HTERT RPE-1 (cell line): ENCODE data around the gene RPL23.

ENCODE experiments used
- in situ Hi-C: fragments of 300-500 bp; cut with MboI; formaldehyde crosslinking; loops from 4 replicates; pipeline ENCODE4 v1.14.3; 2020; ENCODE audit warnings: low sequenced_read_pairs

The RPL23 gene

GRCh38 chr17:38885044-38885727 lies 31.7 kb upstream of the RPL23 start:
- in situ Hi-C loops: no loop called here

DNA sequence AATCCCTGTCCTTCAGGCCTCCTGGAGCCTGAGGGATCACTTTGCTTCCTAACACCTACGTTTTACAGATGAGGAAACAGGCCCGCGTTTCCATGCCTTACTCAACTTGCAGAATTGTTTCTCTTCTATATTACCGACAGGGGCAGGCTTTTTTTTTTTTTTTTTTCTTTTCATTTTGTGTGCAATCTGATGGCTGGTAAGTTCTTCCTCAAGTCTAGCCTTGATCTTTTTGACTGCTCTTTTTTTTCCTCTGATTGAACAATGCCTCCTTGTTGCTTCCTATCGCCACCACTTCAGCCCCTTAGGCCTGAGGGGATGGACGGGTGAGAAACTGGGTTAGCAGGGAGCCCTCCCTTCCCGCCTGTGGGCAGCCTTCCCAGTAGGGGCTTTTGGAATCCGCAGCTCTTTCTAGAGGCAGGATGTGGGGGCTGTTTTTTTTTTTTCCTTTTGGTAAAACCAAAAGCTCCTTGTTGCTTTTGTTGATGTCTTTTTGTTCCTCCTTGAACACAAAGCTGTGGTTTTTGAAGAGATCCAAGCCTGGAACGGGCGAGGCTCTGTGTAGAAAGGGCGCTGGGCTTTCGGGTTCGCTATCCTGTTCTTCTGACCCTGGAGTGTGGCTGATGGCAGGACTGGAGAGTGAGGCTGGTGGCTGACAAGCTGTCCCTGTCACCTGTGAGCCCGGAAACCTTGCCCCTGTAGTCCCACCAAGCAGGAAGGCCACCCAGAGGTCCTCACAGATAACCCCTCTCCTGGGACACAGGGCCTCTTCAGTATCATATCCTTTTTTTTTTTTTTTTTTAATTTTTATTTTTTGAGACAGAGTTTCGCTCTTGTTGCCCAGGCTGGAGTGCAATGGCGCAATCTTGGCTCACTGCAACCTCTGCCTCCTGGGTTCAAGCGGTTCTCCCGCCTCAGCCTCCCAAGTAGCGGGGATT lies 30.3 kb upstream of the RPL23 start:
- in situ Hi-C loops: no loop called here

GRCh38 chr17:38882870-38883269 lies 29.3 kb upstream of the RPL23 start:
- in situ Hi-C loops: no loop called here

DNA sequence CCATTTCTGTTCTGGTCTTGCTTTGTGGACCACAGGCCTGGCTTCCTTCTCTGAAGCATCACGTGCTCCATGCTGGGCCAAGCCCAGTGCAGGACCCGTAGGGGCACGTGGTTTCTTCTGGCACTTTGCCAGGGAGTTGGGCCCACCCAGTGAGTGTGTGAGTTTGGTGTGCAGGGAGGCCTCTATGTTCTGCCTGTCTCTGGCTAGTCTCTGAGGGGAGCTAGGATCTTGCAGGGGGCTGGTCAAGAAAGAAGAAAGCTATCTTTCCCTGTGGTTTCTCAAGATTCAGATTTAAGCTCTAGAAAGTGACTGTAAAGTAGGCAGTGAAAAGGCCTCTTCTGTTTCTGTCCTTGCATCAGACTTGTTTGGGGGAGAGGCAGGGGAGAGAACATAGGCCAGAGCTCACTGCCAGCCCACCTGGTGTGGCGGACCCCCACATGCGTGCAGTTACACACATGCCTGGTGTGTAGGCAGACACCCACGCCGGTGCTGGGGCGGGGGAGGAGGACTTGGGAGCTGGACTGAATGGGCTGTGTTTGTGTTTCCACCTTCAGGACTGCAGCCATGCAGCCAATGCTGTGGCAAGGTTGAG lies 28.2 kb upstream of the RPL23 start:
- in situ Hi-C loops: no loop called here

- in situ Hi-C loops: no loop called here
Measured at GRCh38 chr17:38879878-38880665, 26.6 kb upstream of the RPL23 start.

DNA sequence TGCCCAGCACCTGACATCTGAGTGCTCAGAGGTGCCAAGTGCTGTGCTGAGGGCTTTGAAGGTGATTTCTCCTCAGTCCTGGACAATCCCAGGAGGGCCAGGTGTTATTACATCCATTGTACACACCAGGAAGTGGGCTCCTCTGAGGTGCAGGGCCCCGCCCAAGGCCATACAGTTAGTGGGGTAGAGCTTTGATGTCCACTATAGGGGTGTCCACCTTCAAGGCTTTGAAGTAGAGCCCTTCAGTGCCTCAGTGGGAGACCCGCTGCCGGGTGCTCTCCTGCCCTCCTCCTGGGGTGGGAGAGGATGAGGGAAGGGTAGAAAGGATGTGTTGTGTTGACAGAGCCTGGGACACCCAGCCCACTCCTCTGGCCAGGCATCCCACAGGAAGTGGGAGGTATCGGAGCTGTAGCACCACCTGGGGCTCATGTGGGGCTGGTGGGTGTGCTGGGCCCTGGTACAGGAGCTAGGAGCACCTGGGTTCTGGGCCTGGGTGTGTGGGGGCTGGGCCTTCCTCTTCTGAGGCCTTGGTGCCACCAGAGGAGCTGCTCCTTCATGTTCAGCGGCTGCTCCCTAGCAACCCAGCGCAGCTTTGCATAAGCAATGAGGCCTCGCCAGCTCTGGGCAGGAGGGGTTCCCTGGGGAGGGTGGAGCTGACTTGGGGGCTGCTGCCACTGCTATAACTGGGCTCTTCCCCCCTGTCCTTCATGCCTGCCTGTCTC lies 23.8 kb upstream of the RPL23 start:
- in situ Hi-C loops: no loop called here

GRCh38 chr17:38875477-38876075 lies 22.1 kb upstream of the RPL23 start:
- in situ Hi-C loops: no loop called here

DNA sequence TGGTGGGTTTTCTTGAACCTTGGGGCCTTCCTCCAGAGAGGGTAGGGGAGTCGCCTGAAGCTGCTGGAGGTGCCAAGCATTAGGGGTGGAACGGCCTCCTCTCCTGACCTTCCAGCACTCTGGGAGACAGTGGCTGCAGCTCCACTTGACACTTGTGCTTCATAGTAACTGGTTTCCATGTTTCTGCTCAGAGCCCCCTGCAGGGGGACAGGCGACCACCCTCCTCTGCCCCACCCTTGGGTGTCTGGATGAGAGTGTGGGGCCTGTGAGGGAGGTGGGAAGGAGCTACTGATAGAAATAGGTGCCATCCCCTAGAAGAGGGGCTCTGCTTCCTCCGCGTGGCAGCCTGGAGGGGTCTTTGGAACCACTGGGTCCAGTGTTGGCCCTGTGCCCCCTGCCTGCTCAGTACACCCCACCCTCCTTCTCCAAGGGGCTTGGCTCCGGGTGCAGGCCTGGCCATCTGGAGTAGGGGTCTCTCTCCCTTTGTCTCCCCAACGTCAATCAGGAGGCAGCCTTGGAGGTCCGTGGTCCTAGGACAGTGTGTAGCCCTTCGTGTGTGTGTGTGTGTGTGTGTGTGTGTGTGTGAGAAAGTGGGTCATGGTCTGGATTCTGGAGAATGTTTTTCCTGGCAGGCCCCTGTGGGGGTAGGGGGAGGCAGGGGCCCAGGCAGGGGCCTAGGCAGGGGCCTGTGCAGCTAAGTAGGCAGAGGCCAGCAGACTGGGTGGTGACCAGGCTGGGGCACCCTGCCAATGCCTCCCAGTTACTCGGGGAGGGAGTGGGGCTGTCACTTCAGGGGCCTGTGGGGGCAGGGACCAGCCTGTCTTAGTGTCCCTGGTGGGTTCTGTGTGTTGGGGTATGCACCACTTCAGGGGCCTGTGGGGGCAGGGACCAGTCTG lies 21.2 kb upstream of the RPL23 start:
- in situ Hi-C loops: no loop called here

DNA sequence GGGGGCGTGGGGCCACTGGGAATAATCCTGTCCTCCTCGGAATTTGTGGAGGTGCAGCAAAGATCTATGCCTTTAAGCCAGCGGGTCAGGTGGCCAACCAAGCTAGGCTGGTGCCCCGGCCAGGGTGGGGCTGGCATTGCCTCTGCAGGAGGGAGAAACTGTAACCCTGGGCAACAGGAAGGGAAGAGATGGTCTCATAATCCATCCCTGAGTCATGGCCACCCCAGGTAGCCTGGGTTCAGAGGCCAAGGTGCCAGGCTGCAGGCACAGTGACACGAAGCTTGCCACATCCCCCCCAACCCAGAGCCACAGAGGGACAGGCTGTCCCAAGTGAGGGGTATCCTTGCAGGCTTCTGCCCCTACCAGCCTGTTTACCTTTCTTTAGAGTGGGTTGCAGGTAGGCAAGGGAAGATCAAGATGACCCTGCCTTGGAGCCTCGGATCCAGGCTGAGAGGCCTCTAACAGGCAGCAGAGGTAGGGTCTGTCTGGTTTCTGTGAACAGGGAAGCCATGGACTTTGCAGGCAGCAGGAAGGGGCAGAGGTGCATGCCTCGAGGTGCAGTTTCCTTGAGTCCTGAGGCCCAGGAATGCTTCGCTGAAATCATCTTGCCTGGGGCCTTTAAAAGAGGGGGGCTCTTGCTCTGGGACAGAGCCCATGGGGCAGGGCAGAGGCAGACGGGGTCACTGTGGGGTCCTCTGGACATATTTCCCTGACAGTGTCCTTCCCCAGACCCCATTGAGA lies 20.3 kb upstream of the RPL23 start:
- in situ Hi-C loops: no loop called here

DNA sequence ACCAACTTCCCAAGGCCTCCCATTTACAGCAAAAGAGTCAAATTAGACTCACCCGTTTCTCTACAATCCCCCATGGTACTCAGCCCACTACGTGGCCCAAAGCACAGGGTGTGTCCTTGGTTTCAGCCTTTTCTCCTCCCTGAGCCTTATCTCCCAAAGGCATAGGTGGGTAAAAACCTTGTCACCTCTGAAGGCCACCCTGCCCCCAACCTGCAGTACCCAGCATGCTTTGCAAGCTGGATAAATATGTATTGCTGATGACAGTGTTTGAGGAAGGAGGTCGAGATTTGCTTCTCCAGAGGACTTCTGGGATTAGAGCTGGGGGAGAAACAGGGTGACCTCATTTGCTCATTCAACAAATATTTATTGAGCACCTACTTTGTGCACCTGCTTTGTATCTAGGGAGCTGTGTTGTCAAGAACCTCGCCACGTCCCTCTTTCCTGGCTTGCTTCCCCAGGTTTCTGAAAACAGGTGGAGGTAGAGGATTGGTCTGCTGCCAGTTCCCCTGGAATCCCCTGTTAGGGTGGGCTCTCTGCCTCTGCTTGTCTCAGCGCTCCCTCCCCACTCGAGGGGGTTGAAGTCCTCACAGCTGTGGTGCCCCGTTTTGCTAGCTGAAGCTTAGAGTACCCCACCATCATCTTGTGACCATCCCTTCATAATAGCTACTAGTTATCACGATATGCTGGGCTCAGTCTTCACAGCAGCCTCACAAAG lies 19.3 kb upstream of the RPL23 start:
- in situ Hi-C loops: no loop called here

DNA sequence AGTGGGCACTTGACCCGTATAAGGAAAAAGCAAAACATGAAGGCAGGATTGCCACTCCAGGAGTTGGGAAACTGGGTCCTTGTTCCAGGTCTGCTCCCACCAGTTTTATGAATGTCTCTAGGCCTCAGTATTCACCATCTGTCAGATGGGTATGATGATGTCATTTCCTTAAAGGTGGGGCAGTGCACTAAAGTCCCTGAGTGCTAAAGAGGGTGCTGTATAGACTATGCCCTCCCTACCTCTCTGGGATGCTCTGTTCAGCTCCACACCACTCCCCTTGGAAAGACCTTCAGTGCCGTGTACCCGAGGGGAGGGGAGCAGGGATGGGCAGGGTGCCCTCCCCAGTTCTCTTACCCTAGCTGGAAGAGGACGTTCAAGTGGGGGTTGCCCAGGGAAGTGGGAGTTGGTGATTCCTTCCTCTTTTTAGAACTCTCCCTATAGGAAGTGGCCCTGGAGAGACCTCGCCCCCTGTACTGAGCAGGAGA lies 18.5 kb upstream of the RPL23 start:
- in situ Hi-C loops: no loop called here

DNA sequence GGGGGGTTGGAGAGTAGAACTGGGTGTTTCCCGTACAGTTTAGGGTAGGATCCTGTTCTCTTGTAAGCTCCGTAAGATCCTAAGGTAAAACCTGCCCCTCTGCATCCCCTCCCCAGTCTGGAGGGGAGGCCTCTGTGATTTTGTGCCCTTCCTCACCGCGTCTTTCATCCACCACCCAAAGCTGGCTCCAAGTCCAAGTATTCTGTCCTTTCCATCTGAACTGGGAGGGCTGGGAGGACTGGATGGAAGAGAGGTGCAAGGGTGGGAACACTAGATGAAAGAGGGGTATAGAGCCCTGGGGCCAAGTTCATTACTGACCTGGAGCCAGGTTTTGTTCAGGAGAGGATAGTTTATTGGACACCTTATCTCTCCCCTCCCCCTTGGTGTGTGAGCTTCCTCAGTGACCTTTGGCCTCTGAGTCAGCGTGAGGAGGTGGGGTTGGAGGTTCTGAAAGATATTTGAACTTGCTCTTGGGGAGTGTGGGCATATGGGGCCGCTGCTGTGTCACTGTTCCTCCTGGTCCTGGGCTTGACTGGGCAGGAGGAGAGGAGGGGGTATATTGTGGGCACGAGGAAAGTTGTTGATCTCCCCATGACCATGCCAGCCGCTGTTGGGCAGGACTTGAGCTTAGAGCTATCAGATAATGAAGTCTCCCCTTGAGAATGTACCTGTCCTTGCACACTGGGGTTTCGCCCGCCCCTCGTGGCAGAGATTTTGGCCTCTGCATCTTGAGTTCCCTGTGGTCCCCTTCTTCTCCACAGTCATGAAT lies 17.9 kb upstream of the RPL23 start:
- in situ Hi-C loops: no loop called here

DNA sequence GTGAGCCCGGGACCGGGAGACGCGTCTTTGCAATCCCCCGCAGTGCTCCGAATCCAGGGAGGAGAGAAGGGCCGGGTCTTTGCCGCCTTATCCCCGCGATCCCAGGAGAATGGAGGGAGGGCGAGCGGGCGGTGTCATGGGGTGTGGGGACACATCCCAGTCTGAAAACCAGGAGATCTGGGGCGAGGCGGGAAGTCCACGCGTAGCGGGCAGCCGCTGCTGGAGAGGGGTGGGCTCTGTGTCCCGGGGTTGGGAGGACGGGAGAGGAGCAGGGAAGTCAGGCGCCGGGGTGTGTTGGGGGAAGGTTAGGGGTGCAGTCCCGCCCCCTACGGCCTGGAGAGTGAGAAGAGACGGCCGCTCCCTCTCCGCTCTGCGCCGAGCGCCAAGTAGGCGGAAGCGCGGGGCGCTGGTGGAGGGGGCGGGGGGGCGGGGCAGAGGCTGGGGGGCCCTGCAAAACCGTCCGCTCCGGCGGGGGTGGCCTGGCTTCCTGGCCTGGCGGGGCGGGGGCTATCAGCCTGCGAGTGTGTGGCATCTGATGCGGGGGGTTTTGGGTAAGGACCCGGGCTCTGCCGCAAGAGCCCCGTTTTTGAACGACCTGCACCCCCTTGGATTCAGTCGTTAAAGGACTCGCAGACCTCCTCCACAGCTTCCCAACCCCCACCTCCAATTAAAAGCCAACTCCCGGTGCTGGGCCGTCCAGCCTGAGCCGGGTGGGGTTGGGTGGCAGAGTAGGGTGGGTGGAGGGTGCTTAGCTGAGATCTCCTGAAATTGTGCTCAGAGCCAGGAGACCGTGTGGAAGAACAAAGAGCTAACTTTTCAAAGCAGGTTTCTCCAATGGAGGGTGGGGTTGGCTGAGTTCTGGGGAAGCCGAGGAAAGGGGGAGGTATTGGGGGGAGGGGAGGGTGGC lies 17.0 kb upstream of the RPL23 start:
- in situ Hi-C loops: no loop called here

GRCh38 chr17:38869526-38870258 lies 16.2 kb upstream of the RPL23 start, which contains the start of gene LASP1:
Gene LASP1, plus strand, starts transcription at chr17:38870058. Its CDS starts 132 bp downstream, at chr17:38870190.
- in situ Hi-C loops: no loop called here
